HEK293 (cell line): Measurements from ENCODE around the gene CYP2S1.

Source experiments
- CTCF ChIA-PET: fragments of 350-600 bp; formaldehyde crosslinking; extraction: SDS; loops from one replicate; lab custom pipeline; 2021; ENCODE audit warnings: antibody characterized with exemption; lab: Yijun Ruan, JAX
- POLR2A ChIA-PET: fragments of 300-600 bp; formaldehyde crosslinking; extraction: SDS; loops from one replicate; lab custom pipeline; 2020; ENCODE audit warnings: antibody characterized with exemption, inconsistent platforms; lab: Yijun Ruan, JAX
- H3K27ac ChIP-seq: fragments of 200-500 bp; sonication (Bioruptor generic); 2 replicates; pipeline ENCODE4 v1.5.1; 2014; ENCODE audit warnings: low read depth, low read length, control low read depth, inconsistent platforms; ENCODE audit errors: extremely low read depth
- H3K36me3 ChIP-seq, 2 experiments: fragments of 200-500 bp in 1 of 2; sonication (Bioruptor generic) in 1 of 2; 1 replicate in 1 of 2; 2 replicates in 1 of 2; pipeline ENCODE4 v1.5.1; 2014 to 2017; ENCODE audit warnings: inconsistent platforms in 2 of 2, low read length in 2 of 2; ENCODE audit not compliant: control insufficient read depth in 2 of 2, insufficient read depth in 1 of 2
- H3K4me1 ChIP-seq: fragments of 200-500 bp; sonication (Bioruptor generic); 2 replicates; pipeline ENCODE4 v1.5.1; 2014; ENCODE audit warnings: mild to moderate bottlenecking, low read length, inconsistent platforms; ENCODE audit not compliant: control insufficient read depth, insufficient read depth
- H3K4me3 ChIP-seq: 2 replicates; pipeline ENCODE4 v1.5.1; 2011; ENCODE audit warnings: low read depth, mild to moderate bottlenecking, control low read depth, low read length, moderate library complexity
- H3K9me3 ChIP-seq: fragments of 200-500 bp; sonication (Bioruptor generic); 2 replicates; pipeline ENCODE4 v1.5.1; 2014; ENCODE audit warnings: low read depth, low read length, inconsistent platforms; ENCODE audit not compliant: control insufficient read depth, insufficient read depth
- GLIS1 ChIP-seq: fragments of 450-650 bp; formaldehyde crosslinking; IDR thresholded peaks from 2 replicates; pipeline ENCODE4 v1.5.1; 2016; ENCODE audit warnings: missing biosample characterization, missing genetic modification characterization
- HIC1 ChIP-seq: fragments of 450-650 bp; formaldehyde crosslinking; IDR thresholded peaks from 2 replicates; pipeline ENCODE4 v1.5.1; 2016; ENCODE audit warnings: missing biosample characterization, missing genetic modification characterization
- HOXC10 ChIP-seq: sonication (generic); formaldehyde crosslinking; IDR thresholded peaks from 2 replicates; pipeline ENCODE4 v1.8.1; 2023; ENCODE audit warnings: mild to moderate bottlenecking, missing genetic modification reagents
- KLF8 ChIP-seq: fragments of 450-650 bp; formaldehyde crosslinking; IDR thresholded peaks from 2 replicates; pipeline ENCODE4 v1.5.1; 2016; ENCODE audit warnings: missing biosample characterization, missing genetic modification characterization
- OVOL3 ChIP-seq: fragments of 450-650 bp; formaldehyde crosslinking; IDR thresholded peaks from 2 replicates; pipeline ENCODE4 v1.5.1; 2016; ENCODE audit warnings: missing biosample characterization, missing genetic modification characterization
- SP2 ChIP-seq: fragments of 450-650 bp; formaldehyde crosslinking; IDR thresholded peaks from 2 replicates; pipeline ENCODE4 v1.5.1; 2016; ENCODE audit warnings: missing biosample characterization, missing genetic modification characterization
- TRIM28 ChIP-seq: IDR thresholded peaks from 2 replicates; pipeline ENCODE4 v1.6.1; 2011; ENCODE audit warnings: low read length, control low read depth, borderline replicate concordance
- ZBTB11 ChIP-seq: fragments of 450-650 bp; formaldehyde crosslinking; conservative IDR thresholded peaks from 2 replicates; pipeline ENCODE4 v1.5.1; 2016; ENCODE audit warnings: low read depth, missing biosample characterization, missing genetic modification characterization
- ZBTB49 ChIP-seq: fragments of 450-650 bp; formaldehyde crosslinking; IDR thresholded peaks from 2 replicates; pipeline ENCODE4 v1.5.1; 2016; ENCODE audit warnings: missing biosample characterization, missing genetic modification characterization, low read depth
- ZFP37 ChIP-seq: fragments of 450-650 bp; formaldehyde crosslinking; IDR thresholded peaks from 2 replicates; pipeline ENCODE4 v1.5.1; 2016; ENCODE audit warnings: missing biosample characterization, missing genetic modification characterization
- ZIC2 ChIP-seq: fragments of 450-650 bp; formaldehyde crosslinking; IDR thresholded peaks from 2 replicates; pipeline ENCODE4 v1.5.1; 2016; ENCODE audit warnings: missing biosample characterization, missing genetic modification characterization
- ZNF10 ChIP-seq: fragments of 450-650 bp; formaldehyde crosslinking; IDR thresholded peaks from 2 replicates; pipeline ENCODE4 v1.5.1; 2017; ENCODE audit warnings: missing biosample characterization, missing genetic modification characterization
- ZNF114 ChIP-seq: fragments of 450-650 bp; formaldehyde crosslinking; IDR thresholded peaks from 2 replicates; pipeline ENCODE4 v1.5.0; 2017; ENCODE audit warnings: missing biosample characterization, missing genetic modification characterization
- ZNF148 ChIP-seq: fragments of 450-650 bp; formaldehyde crosslinking; IDR thresholded peaks from 2 replicates; pipeline ENCODE4 v1.5.0; 2017; ENCODE audit warnings: missing biosample characterization, missing genetic modification characterization, borderline replicate concordance
- ZNF169 ChIP-seq: fragments of 450-650 bp; formaldehyde crosslinking; IDR thresholded peaks from 2 replicates; pipeline ENCODE4 v1.5.1; 2016; ENCODE audit warnings: missing biosample characterization, missing genetic modification characterization
- ZNF223 ChIP-seq: fragments of 450-650 bp; formaldehyde crosslinking; IDR thresholded peaks from 2 replicates; pipeline ENCODE4 v1.5.1; 2016; ENCODE audit warnings: missing biosample characterization, missing genetic modification characterization
- ZNF404 ChIP-seq: fragments of 450-650 bp; formaldehyde crosslinking; IDR thresholded peaks from 2 replicates; pipeline ENCODE4 v1.5.1; 2017; ENCODE audit warnings: missing biosample characterization, missing genetic modification characterization
- ZNF544 ChIP-seq: fragments of 450-650 bp; formaldehyde crosslinking; IDR thresholded peaks from 2 replicates; pipeline ENCODE4 v1.5.0; 2017; ENCODE audit warnings: missing biosample characterization, missing genetic modification characterization
- ZNF626 ChIP-seq: fragments of 450-650 bp; sonication (Bioruptor Pico); formaldehyde crosslinking; IDR thresholded peaks from 2 replicates; pipeline ENCODE4 v1.5.1; 2018; ENCODE audit warnings: missing biosample characterization, missing genetic modification characterization, inconsistent platforms
- ZSCAN23 ChIP-seq: fragments of 450-650 bp; formaldehyde crosslinking; IDR thresholded peaks from 2 replicates; pipeline ENCODE4 v1.5.1; 2016; ENCODE audit warnings: missing biosample characterization, missing genetic modification characterization
- TF ChIP-seq, protein P1 (sequence below): fragments of 450-650 bp; IDR thresholded peaks from 2 replicates; pipeline ENCODE4 v1.5.1; 2018; ENCODE audit warnings: missing biosample characterization, mild to moderate bottlenecking, missing genetic modification characterization
- TF ChIP-seq, protein P2 (sequence below): fragments of 450-650 bp; formaldehyde crosslinking; IDR thresholded peaks from 2 replicates; pipeline ENCODE4 v1.5.1; 2017; ENCODE audit warnings: missing biosample characterization, missing genetic modification characterization

CYP2S1 gene

DNA sequence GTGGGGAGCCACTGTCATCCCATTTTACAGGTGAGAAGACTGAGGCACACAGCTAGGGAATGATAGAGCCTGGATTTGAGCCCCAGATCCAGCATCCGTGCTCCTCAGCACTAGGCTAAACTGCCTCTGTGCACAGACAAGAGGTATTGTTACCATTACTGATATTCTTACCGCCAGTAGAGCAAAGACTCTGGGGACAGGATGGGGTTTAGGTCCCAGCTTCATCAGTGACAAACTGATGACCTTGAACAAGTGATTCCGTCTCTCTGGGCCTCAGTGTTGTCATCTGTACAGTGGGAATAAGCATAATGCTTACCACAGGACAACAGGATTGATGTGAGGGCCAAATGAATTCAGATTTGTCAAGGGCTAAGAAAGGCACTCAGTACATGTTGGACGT is 42.5 kb downstream of the CYP2S1 start:
- H3K36me3 ChIP-seq: no peaks in the 10 kb centered on the region
- H3K4me1 ChIP-seq: no peaks in the 10 kb centered on the region
- ChIA-PET CTCF (interaction anchor here (0.6 to 1.5 kb wide), 2 partner anchors 32 to 402 kb away, joined by 3 to 4 read pairs; no protein-coding TSS in a partner anchor), POLR2A (interaction anchor here (0.7 to 1.7 kb wide), 2 partner anchors 9 to 16 kb away, joined by 5 to 8 read pairs; partner anchors contain the start of gene AXL)
- H3K4me3 ChIP-seq: no peak overlapping the region
- H3K27ac ChIP-seq: no peak overlapping the region
- TF ChIP-seq KLF8 (tag by site-specific recombination) (no peak), TRIM28 (no peak), ZNF169 (tag by site-specific recombination) (no peak), ZNF404 (tag by site-specific recombination) (no peak), ZNF223 (tag by site-specific recombination) (no peak), HOXC10 (CRISPR knock-in tag) (no peak), ZNF10 (tag by site-specific recombination) (no peak), ZFP37 (tag by site-specific recombination) (no peak), ZNF544 (tag by site-specific recombination) (no peak)
- TF ChIP-seq, protein P1, sequence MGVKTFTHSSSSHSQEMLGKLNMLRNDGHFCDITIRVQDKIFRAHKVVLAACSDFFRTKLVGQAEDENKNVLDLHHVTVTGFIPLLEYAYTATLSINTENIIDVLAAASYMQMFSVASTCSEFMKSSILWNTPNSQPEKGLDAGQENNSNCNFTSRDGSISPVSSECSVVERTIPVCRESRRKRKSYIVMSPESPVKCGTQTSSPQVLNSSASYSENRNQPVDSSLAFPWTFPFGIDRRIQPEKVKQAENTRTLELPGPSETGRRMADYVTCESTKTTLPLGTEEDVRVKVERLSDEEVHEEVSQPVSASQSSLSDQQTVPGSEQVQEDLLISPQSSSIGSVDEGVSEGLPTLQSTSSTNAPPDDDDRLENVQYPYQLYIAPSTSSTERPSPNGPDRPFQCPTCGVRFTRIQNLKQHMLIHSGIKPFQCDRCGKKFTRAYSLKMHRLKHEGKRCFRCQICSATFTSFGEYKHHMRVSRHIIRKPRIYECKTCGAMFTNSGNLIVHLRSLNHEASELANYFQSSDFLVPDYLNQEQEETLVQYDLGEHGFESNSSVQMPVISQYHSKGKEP: no peak
- TF ChIP-seq, protein P2, sequence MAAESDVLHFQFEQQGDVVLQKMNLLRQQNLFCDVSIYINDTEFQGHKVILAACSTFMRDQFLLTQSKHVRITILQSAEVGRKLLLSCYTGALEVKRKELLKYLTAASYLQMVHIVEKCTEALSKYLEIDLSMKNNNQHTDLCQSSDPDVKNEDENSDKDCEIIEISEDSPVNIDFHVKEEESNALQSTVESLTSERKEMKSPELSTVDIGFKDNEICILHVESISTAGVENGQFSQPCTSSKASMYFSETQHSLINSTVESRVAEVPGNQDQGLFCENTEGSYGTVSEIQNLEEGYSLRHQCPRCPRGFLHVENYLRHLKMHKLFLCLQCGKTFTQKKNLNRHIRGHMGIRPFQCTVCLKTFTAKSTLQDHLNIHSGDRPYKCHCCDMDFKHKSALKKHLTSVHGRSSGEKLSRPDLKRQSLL (tag by site-specific recombination): no peak
- H3K9me3 ChIP-seq: no peaks in the 10 kb centered on the region

DNA sequence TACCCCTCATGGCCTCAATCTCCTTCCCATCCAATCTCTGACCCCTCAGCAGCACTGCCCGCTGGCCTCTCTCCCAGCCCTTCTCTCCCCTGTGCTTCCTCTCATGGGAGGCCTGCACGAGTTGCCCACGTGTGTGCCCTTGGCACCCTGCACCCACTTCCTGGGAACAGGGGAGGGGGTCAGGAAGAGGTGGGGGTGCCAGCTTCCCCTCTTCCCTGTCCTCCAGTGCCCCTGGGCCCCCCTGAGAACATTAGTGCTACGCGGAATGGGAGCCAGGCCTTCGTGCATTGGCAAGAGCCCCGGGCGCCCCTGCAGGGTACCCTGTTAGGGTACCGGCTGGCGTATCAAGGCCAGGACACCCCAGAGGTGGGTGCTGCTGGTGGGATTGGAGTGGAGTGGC is 45.2 kb downstream of the CYP2S1 start:
- ChIA-PET POLR2A (no interaction called here), CTCF (no interaction called here)
- Histone ChIP-seq H3K36me3 (no peaks in the 10 kb centered on the region), H3K4me1 (no peaks in the 10 kb centered on the region), H3K27ac (no peak overlapping the region), H3K4me3 (no peak overlapping the region), H3K9me3 (no peaks in the 10 kb centered on the region)
- TF ChIP-seq ZIC2: no peak
- TF ChIP-seq SP2 (tag by site-specific recombination): no peak
- TF ChIP-seq ZBTB11 (tag by site-specific recombination): no peak
- no peak for TF ChIP-seq HIC1 (tag by site-specific recombination)
- no peak for TF ChIP-seq ZNF626 (tag by site-specific recombination)
- TF ChIP-seq GLIS1 (tag by site-specific recombination): no peak
- TF ChIP-seq ZNF544 (tag by site-specific recombination): no peak
- TF ChIP-seq ZBTB49 (tag by site-specific recombination): no peak
- TF ChIP-seq ZNF114 (tag by site-specific recombination): no peak
- TF ChIP-seq ZSCAN23 (tag by site-specific recombination): no peak
- no peak for TF ChIP-seq OVOL3 (tag by site-specific recombination)
- no peak for TF ChIP-seq ZNF148 (tag by site-specific recombination)
